ENCODE data around the gene RCOR1.
"Not testable (repeated sequence)": the region's sequence is repeated elsewhere in the genome, so short reads cannot be mapped to it uniquely, and the experiment has no call there.

RCOR1 gene

GRCh38 chr14:102570334-102570995 is 22.0 kb upstream of the RCOR1 start:
- H3K27ac ChIP-seq: no peak overlapping the region
- no peak for DNase-seq (ENCODE audit: low read depth, low spot score)

GRCh38 chr14:102571043-102571442 is 21.4 kb upstream of the RCOR1 start:
- no peak for DNase-seq (ENCODE audit: low read depth, low spot score)
- H3K27ac ChIP-seq: no peak overlapping the region

- H3K27ac ChIP-seq: no peak overlapping the region
- DNase-seq (ENCODE audit: low read depth, low spot score): no peak
Observed at GRCh38 chr14:102571478-102572042, 20.9 kb upstream of the RCOR1 start.

DNA sequence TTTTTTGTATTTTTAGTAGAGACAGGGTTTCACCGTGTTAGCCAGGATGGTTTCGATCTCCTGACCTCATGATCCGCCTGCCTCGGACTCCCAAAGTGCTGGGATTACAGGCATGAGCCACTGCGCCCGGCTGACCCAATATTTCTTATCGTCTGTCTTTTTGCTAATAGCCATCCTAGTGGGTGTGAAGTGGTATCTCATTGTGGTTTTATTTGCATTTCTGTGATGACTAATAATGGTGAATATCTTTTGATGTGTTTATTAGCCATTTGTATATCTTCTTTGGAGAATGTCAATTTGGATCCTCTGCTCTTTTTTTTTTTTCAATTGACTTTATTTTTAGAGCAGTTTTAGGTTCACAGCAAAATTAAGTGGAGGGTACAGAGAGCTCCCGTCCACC is 19.3 kb upstream of the RCOR1 start:
- H3K27ac ChIP-seq; DNase-seq (ENCODE audit: low read depth, low spot score): not testable (repeated sequence)

- H3K27ac ChIP-seq: no peak overlapping the region
- DNase-seq (ENCODE audit: low read depth, low spot score): no peak
Observed at GRCh38 chr14:102573591-102574046, 18.8 kb upstream of the RCOR1 start.

GRCh38 chr14:102574281-102575159 is 17.9 kb upstream of the RCOR1 start:
- no peak overlapping the region for H3K27ac ChIP-seq

DNA sequence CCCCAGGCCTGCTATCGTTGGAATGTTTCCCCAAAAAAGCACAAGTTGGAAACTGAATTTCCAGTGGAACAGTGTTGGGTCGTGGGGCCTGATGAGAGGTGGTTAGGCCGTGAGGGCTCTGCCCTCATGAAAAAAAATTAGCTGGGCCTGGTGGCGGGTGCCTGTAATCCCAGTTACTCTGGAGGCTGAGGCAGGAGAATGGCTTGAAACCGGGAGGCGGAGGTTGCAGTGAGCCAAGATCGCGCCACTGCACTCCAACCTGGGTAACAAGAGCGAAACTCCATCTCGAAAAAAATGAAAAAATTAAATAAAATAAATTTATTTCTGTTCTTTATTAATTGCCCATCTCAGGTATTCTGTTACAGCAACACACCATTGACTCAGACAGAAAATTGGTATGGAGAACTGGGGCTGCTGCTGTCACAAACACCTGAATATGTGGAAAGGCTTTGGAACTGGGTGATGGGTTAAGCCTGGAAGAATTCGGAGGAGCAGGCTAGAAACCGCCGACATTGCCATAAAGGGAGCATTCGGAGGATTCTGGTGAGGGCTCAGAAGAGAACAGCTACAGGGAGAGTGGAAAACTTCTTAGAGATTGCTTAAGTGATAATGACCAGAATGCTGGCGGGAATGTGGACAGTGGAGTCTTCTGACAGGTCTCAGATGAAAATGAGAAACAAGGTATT is 17.1 kb upstream of the RCOR1 start:
- no peak overlapping the region for H3K27ac ChIP-seq
- DNase-seq (ENCODE audit: low read depth, low spot score): no peak

More at GRCh38 chr14:102574281-102575159, 17.9 kb upstream of the RCOR1 start:
- no peak for DNase-seq (ENCODE audit: low read depth, low spot score)

DNA sequence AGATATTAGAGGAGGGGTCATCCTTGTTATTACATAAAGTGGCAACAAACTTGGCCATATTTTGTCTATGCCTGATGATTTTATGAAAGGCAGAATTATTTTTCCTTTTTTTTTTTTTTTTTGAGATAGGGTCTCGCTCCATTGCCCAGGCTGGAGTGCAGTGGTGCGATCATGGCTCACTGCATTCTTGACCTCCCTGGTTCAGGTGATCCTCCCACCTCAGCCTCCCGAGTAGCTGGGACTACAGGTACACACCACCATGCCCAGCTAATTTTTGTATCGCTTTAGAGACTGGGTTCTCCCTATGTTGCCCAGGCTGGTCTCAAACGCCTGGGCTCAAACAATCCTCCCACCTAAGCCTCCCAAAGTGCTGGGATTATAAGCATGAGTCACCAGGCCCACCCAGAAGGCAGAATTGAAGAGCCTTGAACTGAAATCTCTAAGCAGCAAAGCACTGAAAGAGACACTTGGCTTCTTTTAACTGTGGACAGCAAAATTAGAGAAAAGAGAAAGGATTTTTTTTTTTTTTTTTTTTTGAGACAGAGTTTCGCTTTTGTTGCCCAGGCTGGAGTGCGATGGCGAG is 16.5 kb upstream of the RCOR1 start:
- not testable (repeated sequence) for H3K27ac ChIP-seq; DNase-seq (ENCODE audit: low read depth, low spot score)

DNA sequence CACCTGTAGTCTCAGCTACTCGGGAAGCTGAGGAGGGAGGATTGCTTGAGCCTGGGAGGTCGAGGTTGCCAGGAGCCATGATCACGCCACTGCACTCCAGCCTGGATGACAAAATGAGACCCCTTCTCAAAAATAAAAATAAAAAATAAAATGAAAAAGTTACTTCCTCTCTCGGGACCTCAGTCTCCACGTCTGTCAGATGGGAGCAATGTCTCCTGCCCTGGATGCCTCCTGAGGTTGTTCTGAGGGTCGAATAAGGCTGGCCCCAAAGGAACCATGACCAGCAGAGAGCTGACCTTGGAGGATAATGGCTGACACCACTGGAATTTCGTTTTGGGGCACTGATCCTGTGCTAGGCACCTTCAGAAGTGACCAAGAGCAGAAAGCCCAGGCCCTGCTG is 13.6 kb upstream of the RCOR1 start:
- DNase-seq (ENCODE audit: low read depth, low spot score): no peak
- no peak overlapping the region for H3K27ac ChIP-seq

DNA sequence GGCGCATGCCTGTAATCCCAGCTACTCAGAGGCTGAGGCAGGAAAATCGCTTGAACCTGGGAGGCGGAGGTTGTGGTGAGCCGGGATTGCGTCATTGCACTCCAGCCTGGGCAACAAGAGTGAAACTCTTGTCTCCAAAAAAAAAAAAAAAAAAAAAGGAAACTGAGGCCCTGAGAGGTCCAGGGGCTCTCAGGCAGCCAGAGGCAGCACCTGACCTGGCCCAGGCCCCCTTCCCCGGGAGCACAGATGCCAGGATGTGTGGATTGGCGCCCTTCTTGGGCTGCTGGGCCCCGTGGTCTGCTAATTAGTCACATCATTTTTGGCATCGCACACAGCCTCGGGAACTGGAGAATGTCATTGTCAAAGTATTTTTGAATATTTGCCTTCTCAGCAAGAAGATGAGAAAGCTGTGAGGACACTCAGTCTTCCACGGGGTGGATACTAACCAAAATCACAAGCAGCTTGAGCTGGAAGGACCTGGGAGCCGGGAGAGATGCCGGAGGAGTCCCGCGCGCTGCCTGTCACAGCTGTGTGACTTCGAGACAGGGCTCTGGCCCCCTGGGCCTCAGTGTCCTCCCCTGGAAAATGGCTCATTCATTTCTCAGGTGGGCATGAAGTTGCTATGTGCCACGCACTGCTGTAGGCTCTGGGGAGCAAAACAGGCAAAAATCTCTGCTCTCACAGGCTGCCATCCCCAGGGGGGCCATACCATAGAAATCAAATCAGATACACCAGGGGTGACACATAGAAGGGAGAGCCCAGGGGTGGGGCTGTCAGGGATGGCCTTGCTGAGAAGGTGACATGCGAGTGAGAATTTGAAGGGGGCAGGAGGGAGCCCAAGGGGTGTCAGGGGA is 12.5 kb upstream of the RCOR1 start:
- DNase-seq (ENCODE audit: low read depth, low spot score): no peak
- H3K27ac ChIP-seq: peak overlapping the region; percentile 52

- H3K27ac ChIP-seq: peak overlapping the region; percentile 52
- no peak for DNase-seq (ENCODE audit: low read depth, low spot score)
Observed at GRCh38 chr14:102580550-102581110, 11.8 kb upstream of the RCOR1 start.

DNA sequence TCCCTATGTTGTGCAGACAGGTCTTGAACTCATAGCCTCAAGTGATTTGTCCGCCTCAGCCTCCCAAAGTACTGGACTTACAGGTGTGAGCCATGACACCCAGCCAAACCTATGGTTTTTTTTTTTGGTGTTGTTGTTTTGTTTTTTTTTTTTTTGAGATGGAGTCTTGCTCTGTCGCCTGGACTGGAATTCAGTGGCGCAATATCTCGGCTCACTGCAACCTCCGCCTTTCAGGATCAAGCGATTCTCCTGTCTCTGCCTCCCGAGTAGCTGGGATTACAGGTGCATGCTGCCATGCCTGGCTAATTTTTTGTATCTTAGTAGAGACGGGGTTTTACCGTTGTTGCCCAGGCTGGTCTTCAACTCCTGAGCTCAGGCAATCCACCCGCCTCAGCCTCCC is 11.3 kb upstream of the RCOR1 start:
- H3K27ac ChIP-seq: no peak overlapping the region
- no peak for DNase-seq (ENCODE audit: low read depth, low spot score)

DNA sequence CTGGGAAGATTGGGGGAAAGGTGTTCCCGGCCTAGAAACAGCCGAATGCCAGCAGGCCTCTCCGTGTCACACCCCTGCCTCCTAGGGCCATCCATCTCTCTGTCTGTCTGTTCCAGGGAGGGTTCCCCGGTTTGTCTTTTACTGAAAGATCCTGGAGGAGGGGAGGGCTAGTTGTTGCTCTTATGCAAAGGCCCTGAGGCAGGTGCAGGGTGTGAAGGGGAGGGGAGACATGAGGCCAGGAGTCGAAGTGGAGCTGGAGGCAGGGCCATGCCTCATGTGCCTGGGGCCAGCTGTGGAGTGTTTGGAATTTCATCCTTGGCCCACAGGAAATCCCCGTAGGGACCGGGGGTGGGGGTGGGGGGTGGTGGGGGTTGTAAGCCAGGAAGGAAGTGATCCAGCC is 8.7 kb upstream of the RCOR1 start:
- no peak overlapping the region for H3K27ac ChIP-seq
- no peak for DNase-seq (ENCODE audit: low read depth, low spot score)

DNA sequence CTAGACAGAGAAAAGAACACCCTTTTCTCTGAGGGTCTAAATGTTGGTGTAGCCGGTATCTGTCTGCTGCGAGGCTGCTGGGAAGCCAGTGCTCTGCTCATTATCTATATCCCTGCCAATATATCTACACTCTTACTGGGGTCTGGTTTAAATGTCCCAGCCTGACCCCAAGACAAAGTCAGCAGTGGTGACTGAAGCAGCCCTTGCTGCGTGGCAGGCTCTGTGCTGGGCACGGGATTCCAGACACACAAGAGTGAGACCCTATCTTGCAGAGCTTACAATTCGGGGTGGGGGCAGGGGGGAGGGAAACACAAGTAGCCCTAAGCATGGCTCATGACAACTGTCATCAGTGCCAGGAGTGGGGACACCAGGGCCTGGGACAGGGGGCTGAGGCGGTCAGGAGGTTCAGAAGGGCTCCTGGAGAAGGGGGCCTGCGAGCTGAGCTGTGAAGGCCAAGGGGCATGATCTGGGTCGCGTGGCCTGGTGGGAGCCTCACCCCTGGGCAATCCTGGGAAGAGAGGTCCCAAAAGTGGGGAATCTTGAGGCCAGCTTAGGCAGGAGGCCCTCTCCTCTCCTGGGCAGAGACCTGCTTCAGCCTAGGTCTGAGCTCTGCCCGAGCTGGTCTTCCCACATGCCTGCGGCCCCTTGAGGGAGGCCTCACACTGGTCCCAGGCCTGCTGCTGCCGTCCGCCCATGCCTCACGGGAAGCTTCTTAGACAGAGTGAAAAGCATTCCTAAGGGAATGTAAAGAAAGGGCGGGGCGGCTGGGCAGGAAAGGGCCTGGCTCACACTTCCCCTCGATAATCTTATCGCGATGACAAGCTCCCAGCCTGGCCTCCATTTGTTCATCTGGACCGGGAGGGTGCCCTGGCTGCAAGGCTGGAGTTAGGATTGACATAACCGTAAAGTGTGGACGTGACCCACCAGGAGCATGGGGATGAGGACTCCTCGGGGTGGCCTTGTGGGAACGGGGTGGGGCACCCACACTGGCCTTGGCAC is 7.3 kb upstream of the RCOR1 start:
- H3K27ac ChIP-seq: peak overlapping the region; percentile 46

GRCh38 chr14:102586420-102587104 is 5.9 kb upstream of the RCOR1 start:
- no peak for DNase-seq (ENCODE audit: low read depth, low spot score)
- no peak overlapping the region for H3K27ac ChIP-seq

More for the DNA sequence above, 7.3 kb upstream of the RCOR1 start:
- no peak for DNase-seq (ENCODE audit: low read depth, low spot score)

DNA sequence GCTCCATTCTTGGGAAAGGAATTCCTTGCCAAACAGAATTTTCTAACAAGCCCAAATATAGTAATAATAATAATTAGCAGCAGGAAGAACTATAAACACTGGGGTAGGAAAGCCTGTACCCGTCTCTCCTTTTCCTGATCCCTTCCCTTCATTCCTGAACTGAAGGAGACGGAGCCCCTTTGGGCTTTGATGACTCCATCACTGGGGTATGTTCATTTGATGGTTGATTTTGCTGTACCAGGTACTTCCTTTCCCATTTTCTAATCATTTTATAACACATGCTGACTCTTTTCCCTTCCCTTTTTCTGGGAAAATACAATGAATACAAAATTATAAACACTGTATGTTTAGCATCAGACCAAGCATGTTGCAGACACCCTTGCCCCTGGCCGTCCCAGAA is 3.6 kb upstream of the RCOR1 start:
- no peak for DNase-seq (ENCODE audit: low read depth, low spot score)

DNA sequence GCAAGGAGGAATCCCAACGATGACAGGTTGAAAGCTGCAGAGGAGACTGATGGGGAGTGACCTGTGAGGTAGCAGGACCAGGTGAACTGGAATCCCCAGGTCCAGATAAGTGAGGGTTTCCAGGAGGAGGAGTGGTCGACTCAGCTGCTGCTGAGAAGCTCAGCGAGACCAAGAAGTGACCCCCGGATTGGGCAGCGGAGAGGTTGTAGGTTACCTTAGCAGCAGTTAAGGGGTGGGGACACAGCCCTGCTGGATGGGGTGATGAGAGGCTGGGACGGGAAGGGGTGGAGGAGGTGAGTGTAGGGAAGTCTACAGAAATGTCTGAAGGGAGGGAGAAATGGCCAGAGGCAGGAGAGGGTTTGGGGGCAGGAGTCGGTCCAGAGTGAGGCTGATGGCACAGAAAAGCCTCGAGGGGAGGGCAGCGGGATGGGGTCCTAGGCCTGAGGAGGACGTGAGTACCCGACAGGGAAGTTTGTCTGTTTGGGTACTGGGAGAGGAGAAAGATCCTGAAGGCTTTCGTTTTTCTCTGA is 2.6 kb upstream of the RCOR1 start:
- DNase-seq (ENCODE audit: low read depth, low spot score): no peak
- H3K27ac ChIP-seq: peak overlapping the region; percentile 96

More for the DNA sequence above, 3.6 kb upstream of the RCOR1 start:
- H3K27ac ChIP-seq: no peak overlapping the region

All from epithelial cell of prostate (primary cell).